HTR-8/SVneo (cell line): ENCODE data around the gene AKAP17A.
"Not testable (repeated sequence)": the region's sequence is repeated elsewhere in the genome, so short reads cannot be mapped to it uniquely, and the experiment has no call there.

Experiments
- DNase-seq: peaks from one replicate; pipeline ENCODE4 v3.0.0; 2011; ENCODE audit warnings: low spot score, mixed read lengths; ENCODE audit not compliant: insufficient read length
- FAIRE-seq: peaks from 2 replicates; lab custom pipeline; 2011; peaks lifted over from hg19 to GRCh38; lab: Jason Lieb, UNC

Gene AKAP17A, protein sequence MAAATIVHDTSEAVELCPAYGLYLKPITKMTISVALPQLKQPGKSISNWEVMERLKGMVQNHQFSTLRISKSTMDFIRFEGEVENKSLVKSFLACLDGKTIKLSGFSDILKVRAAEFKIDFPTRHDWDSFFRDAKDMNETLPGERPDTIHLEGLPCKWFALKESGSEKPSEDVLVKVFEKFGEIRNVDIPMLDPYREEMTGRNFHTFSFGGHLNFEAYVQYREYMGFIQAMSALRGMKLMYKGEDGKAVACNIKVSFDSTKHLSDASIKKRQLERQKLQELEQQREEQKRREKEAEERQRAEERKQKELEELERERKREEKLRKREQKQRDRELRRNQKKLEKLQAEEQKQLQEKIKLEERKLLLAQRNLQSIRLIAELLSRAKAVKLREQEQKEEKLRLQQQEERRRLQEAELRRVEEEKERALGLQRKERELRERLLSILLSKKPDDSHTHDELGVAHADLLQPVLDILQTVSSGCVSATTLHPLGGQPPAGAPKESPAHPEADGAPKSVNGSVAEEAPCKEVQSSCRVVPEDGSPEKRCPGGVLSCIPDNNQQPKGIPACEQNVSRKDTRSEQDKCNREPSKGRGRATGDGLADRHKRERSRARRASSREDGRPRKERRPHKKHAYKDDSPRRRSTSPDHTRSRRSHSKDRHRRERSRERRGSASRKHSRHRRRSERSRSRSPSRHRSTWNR

DNA sequence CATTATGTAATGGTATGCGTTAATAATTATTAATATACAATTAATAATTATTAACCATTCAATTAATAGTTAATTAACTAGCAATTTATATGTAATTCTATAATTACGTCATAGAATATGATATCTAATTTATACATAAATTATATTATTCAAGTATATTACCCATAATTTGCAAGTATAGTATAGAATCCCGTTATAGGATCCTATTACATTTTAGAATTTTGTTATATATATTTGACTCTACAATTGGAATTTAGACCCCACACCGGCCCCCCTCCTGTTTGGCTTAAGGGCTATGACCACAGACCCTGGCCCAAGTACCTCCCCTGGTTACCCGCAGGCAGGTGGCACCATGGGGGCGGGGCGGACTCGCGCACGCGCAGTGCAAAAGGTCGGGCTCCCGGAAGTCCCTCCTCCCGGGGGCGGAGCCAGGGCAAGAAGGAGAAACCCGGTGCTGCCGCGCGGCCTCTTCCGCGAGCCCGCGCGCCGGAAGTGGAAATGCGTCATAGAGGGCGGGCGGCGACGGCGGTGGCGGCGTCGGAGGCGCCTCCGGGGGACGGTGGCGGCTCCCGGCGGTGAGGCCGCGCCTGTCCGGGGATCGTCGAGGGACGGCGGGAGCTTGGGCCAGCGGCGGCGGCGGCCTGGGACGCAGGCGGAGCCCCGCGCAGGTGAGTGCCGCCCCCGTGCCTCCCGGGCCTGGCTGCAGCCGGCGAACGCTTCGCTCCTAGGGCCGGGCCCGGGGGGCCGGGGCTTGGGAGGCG is at the start of gene AKAP17A:
Gene AKAP17A (plus strand): TSS at position 503 of the 761 bp plus-strand sequence. CDS start 1,859 bp downstream, outside the sequence.
- DNase-seq: peak; percentile 94
- FAIRE-seq: peak; percentile 86

DNA sequence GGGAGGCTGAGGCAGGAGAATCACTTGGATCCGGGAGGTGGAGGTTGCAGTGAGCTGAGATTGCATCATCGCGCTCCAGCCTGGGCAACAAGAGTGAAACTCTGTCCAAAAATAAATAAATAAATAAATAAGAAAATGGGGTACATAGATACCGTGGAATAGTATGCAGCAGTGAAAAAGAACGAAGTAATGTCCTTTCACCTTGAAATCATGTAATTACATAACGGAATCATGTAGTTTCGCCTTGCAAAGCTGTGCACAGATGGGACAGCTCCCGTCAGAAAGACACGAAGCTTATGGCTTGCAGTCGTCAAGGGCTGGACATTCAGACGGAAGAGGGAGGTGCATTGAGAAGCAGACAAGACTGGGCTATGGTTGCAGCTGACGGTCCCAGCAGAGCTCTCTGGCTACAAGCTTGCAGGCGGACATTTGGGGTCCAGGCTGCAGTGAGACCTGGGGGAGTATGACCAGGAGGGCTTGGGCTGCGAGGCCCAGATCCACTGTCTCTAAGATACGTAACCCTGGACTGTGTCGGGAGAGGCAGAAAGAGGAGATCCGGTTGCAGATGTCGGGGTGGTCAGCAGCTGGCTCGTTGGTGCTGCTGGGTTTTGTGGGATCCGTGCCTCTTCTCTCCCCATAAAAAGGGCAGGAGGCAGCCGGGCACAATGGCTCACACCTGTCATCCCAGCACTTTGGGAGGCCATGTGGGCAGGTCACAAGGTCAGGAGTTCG is 48.2 kb upstream of the AKAP17A start:
- FAIRE-seq (no peak), DNase-seq (no peak)

- no peak for DNase-seq
- no peak for FAIRE-seq
Measured at GRCh38 chrX:1545776-1546408, 45.5 kb upstream of the AKAP17A start.

DNA sequence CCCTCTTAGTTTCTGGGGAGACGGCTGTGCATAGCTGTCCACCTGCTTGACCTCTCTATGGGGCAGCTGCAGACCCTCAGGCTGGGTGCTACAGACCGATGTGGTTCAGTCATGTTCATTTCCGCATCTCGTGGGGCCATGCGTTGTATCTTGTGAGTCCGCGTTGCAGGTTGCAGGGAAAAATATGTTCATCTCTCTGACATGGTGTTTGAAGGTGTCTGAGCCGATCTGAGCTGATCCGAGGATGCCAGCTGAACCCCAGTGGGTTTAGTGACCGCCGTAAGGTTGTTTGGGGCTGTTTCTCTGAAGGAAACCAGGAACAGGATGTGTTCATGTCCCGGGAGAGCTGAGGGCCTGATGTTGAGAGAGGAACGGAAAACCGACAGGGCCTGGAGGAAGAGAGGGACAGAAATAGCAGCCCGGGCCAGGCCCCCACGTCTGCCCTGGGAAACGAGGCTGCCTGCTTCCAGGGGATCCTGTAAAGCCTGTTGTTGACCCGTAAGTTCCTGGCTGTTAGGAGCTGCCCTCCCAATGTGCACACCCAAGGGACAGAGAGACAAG is 44.6 kb upstream of the AKAP17A start:
- no peak for FAIRE-seq

DNA sequence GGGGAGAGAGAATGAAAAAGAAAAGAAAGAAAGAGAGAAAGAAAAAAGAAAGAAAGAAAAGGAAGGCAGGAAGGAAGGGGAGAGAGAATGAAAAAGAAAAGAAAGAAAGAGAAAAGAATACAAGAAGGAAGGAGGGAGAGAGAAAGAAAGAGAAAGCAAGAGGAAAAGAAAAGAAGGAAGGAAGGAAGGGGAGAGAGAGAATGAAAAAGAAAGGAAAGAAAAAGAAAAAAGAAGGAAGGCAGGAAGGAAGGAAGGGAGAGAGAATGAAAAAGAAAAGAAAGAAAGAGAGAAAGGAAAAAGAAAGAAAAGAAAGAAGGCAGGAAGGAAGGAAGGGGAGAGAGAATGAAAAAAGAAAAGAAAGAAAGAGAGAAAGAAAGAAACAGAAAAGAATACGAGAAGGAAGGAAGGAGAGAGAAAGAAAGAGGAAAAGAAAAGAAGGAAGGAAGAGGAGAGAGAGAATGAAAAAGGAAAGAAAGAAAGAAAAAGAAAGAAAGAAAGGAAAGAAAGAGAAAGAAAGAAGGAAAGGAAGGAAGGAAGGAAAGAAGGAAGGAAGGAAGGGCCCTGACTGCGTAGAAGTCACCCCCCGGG is 39.4 kb upstream of the AKAP17A start:
- FAIRE-seq: no peak
- no peak for DNase-seq

More for the DNA sequence above, 44.6 kb upstream of the AKAP17A start:
- no peak for DNase-seq

DNA sequence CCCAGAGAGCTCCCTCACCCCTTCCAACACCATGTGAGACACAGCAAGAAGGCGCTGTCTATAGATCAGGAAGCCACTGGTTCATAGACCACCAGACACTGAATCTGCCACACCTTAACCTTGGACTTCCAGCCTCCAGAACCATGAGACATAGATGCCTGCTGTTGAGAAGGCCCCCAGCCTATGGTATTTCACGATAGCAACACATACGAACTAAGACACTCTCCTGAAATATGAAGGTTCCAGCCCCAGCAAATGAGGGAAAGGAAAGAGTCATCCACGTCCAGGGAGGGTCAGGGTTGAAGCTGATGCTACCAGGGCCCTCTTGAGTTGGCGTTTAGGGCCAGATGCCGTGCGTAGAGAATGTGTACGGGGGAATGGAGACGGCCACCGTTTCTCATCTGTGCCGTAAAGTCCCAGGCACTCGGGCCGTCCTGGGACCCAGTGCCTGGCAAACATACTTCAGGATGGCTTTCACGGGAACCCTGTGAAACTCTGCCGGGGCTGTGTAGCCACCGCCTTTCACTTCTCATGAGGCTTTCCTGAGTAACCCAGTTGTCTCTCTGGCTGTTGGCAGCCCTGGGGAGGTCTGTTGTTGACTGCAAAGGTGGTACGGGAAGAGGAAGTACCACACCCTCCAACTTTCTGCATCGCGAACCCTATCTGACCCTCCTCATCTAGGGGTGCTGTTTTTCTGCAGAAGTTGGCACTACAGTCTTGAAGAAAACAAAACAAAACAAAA is 36.8 kb upstream of the AKAP17A start:
- FAIRE-seq (no peak), DNase-seq (no peak)

DNA sequence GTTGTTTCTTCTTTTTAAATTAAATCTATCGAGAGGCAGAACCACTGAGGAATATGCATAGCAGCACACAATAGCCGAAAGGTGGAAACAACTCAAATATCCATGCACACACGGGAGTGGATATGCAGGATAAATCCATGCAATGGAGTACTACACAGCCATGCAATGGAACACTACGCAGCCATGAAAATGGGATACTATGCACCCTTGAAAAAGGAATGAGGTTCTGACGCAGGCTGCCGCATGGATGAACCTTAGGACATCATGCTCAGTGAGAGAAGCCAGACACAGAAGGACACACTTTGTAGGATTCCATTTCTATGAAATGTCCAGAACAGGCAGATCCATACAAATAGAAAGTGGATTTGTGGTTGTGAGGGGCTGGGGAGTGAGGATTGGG is 36.0 kb upstream of the AKAP17A start:
- DNase-seq (no peak), FAIRE-seq (no peak)

DNA sequence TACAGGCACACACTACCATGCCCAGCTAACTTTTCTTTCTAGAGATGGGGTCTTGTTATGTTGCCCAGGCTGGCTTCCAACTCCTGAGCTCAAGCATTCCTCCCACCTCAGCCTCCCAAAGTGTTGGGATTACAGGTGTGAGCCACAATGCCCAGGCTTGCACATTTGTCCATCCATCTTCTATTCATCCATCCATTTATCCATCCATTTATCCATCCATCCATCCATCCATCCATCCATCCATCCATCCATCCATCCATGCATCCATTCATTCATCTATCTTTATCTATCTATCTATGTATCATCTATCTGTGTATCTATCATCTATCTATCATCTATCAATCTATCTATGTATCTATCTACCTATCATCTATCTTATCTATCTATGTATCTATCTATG is 34.0 kb upstream of the AKAP17A start:
- FAIRE-seq, DNase-seq: not testable (repeated sequence)

DNA sequence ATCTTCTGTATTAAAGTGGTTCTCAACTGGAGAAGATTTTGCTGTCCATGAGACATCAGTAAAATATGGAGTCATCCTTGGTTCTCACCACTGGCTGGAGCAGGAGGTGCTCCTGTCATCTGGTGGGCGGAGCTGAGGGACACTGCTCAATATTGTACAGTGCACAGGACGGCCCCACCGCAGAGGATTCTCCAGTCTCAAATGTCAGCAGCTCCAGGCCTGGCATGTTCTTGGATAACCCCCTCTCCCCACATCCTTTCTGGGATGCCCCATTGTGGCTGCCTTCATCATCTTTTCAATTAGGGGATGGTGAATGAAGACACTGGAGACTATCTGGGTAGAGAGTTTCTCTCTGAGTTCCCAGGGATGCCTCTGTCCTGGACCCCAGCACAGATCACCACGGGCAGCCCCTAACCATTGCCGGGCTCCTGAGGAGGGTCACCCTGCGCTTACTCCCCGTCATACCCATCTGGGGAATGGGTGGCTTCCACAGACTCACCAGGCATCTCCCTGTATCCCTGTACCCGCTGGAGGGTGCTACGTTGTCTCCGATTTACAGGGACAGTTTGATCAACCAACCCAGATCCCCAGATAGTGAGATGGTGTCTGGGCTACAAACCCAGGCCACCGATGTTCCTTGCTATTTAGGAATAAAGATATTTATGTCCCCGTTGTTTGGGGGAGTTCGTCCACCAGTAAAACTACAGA is 32.5 kb upstream of the AKAP17A start:
- DNase-seq: no peak
- no peak for FAIRE-seq

GRCh38 chrX:1561164-1561563 is 30.2 kb upstream of the AKAP17A start:
- DNase-seq: no peak
- FAIRE-seq: no peak

DNA sequence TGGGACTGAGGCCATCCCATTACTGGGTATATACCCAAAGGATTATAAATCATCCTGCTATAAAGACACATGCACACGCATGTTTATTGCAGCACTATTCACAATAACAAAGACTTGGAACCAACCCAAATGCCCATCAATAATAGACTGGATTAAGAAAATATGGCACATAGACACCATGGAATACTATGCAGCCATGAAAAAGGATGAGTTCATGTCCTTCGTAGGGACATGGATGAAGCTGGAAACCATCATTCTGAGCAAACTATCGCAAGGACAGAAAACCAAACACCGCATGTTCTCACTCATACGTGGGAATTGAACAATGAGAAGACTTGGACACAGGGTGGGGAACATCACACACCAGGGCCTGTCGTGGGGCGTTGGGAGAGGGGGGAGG is 27.3 kb upstream of the AKAP17A start:
- not testable (repeated sequence) for FAIRE-seq, DNase-seq

DNA sequence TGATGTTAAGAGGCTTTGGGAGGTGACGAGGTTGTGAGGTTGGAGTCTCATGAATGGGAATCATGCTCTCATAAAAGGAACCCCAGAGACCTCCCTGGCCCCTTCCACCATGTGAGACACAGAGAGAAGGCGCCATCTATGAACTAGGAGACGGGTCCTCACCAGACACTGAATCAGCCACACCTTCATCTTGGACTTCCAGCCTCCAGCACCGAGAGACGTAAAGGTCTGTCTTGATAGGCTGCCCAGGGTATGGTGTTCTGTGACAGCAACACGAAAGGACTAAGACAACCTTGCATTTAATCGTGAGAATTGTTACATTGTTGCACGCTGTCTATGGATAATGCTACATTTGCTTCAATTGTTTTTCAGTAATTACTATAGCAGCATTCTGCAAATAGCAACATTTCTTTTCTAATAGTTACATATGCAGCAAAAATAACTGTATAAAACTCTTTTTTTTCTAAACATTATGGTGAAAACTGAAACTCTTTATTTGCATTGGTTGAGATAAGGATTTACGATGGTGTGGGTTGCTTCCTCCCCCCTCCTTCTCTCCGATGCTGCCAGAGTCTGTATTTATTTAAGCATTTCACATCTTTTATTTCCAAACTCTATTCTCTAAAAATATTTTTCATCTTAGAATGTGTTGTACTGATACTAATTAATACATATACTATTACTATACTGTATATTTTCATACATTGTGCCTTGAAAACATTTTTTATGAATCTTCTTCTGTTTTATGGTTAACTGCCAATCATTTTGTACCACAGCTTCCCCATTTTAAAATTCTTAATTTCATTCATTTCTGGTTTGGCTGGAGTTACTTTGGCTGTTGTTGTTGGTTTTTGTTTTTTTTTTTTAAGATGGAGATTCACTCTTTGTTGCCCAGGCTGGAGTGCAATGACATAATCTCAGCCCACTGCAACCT is 26.4 kb upstream of the AKAP17A start:
- FAIRE-seq (no peak), DNase-seq (no peak)

- DNase-seq, FAIRE-seq: not testable (repeated sequence)
Measured at GRCh38 chrX:1574181-1574580, 17.2 kb upstream of the AKAP17A start.

DNA sequence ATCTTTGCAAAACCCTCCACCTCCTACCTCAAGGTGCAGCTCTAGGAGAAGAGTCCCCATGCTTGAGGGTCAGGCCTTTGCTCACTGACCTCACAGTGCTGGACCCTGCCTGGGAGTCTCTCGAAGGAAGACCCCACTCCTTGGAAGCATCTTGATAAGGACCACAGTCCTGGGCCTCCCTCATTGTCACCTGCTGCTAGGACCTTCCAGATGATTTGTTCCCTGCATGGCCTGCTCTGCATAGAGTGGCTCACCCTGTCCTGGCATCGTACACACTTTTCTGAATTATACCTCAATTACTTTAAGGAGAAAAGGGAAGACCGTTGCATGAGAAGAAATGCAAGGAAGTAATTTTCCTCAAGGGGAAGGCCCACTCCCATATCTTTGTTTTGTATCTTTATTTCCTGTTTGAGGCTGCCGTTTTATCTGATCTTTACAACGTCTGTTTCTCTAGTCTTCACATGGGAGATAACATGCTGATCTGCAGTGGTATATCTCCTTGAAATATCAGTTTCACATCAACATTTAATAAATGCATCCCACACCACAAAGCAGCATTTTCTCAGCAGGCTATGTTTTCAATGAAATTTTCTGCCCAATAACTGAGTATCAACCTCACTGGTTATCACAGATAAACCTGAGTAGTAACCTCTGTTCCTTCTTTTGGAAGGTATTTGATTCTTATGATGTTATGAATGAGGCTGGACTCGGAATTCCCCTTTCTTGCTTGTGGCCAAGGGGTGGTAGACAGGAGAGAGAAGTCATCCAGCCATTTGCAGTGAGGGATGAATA is 15.0 kb upstream of the AKAP17A start:
- no peak for DNase-seq
- FAIRE-seq: no peak

DNA sequence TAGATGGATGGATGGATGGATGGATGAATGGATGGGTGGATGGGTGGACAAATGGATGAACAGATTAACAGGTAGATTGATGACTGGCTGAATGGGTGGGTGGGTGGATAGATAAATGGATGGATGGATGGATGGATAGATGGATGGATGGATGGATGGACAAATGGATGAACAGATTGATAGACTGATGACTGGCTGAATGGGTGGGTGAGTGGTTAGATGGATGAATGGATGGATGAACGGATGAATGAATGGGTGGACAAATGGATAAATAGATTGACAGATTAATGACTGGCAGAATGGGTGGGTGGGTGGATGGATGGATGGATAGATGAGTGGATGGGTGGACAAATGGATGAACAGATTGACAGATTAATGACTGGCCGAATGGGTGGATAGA is 13.6 kb upstream of the AKAP17A start:
- peak; percentile 36 for FAIRE-seq

More for the DNA sequence above, 13.6 kb upstream of the AKAP17A start:
- no peak for DNase-seq
